ENCODE measurements around the gene ERC1. TPM values are rescaled to one million over a fixed set of nuclear protein-coding genes. Genes with fewer than 3 reads are reported as not detected.
"Not testable (repeated sequence)": the region's sequence is repeated elsewhere in the genome, so short reads cannot be mapped to it uniquely, and the experiment has no call there.

ERC1 gene
- total RNA-seq, 1 donor from 2014 or later: 21.7 TPM

GRCh38 chr12:1071182-1071581 is 80.2 kb downstream of the ERC1 start:
- DNase-seq (ENCODE audit: low read depth): no peak

- DNase-seq (ENCODE audit: low read depth): no peak
Measured at GRCh38 chr12:1073652-1074051, 82.6 kb downstream of the ERC1 start.

GRCh38 chr12:1077036-1077803 is 86.2 kb downstream of the ERC1 start:
- DNase-seq (ENCODE audit: low read depth): no peak

GRCh38 chr12:1078002-1078401 is 87.0 kb downstream of the ERC1 start:
- DNase-seq (ENCODE audit: low read depth): no peak

- DNase-seq (ENCODE audit: low read depth): no peak
Measured at GRCh38 chr12:1080520-1081223, 89.6 kb downstream of the ERC1 start.

- no peak for DNase-seq (ENCODE audit: low read depth)
Measured at GRCh38 chr12:1083151-1083888, 92.3 kb downstream of the ERC1 start.

- peak; percentile 3 for DNase-seq (ENCODE audit: low read depth)
Measured at GRCh38 chr12:1083889-1084262, 92.9 kb downstream of the ERC1 start.

GRCh38 chr12:1091350-1091749 is 100.3 kb downstream of the ERC1 start:
- DNase-seq (ENCODE audit: low read depth): no peak

- peak; percentile 74 for DNase-seq (ENCODE audit: low read depth)
Measured at GRCh38 chr12:1093166-1093751, 102.2 kb downstream of the ERC1 start.

GRCh38 chr12:1094714-1095113 is 103.7 kb downstream of the ERC1 start:
- DNase-seq (ENCODE audit: low read depth): no peak

GRCh38 chr12:1099158-1099557 is 108.1 kb downstream of the ERC1 start:
- no peak for DNase-seq (ENCODE audit: low read depth)

GRCh38 chr12:1099618-1100017 is 108.6 kb downstream of the ERC1 start:
- not testable (repeated sequence) for DNase-seq (ENCODE audit: low read depth)

- DNase-seq (ENCODE audit: low read depth): no peak
Measured at GRCh38 chr12:1102115-1102514, 111.1 kb downstream of the ERC1 start.

GRCh38 chr12:1102791-1103450 is 111.9 kb downstream of the ERC1 start:
- DNase-seq (ENCODE audit: low read depth): no peak

GRCh38 chr12:1103632-1104031 is 112.6 kb downstream of the ERC1 start:
- no peak for DNase-seq (ENCODE audit: low read depth)

- no peak for DNase-seq (ENCODE audit: low read depth)
Measured at GRCh38 chr12:1104088-1104800, 113.2 kb downstream of the ERC1 start.

GRCh38 chr12:1107669-1108068 is 116.6 kb downstream of the ERC1 start:
- no peak for DNase-seq (ENCODE audit: low read depth)

GRCh38 chr12:1108276-1108675 is 117.3 kb downstream of the ERC1 start:
- DNase-seq (ENCODE audit: low read depth): no peak

GRCh38 chr12:1115484-1116231 is 124.6 kb downstream of the ERC1 start:
- peak; percentile 19 for DNase-seq (ENCODE audit: low read depth)

GRCh38 chr12:1117371-1117770 is 126.3 kb downstream of the ERC1 start:
- DNase-seq (ENCODE audit: low read depth): no peak

Data from myocyte (in vitro differentiated cells).